DOHH2 (cell line): ENCODE data around the gene SRPX.

Experiments
- H3F3A ChIP-seq: fragments of 200-600 bp; sonication (generic), shearing (Covaris generic); 2 replicates; pipeline ENCODE4 v1.6.0; 2016; ENCODE audit warnings: antibody characterized with exemption, mild to moderate bottlenecking; ENCODE audit not compliant: control insufficient read depth, insufficient read depth
- H3K27ac ChIP-seq: fragments of 200-600 bp; sonication (generic); 2 replicates; pipeline ENCODE4 v1.5.1; 2014; ENCODE audit warnings: low read depth, mild to moderate bottlenecking, low read length, moderate library complexity
- H3K27me3 ChIP-seq: fragments of 200-600 bp; sonication (generic); 2 replicates; pipeline ENCODE4 v1.6.1; 2014; ENCODE audit warnings: mild to moderate bottlenecking, low read length, mixed read lengths; ENCODE audit not compliant: control insufficient read depth
- H3K36me3 ChIP-seq: fragments of 200-600 bp; sonication (generic); 2 replicates; pipeline ENCODE4 v1.6.1; 2014; ENCODE audit warnings: mild to moderate bottlenecking, low read length, moderate library complexity, mixed read lengths; ENCODE audit not compliant: control insufficient read depth
- H3K4me1 ChIP-seq: fragments of 200-600 bp; sonication (generic); 2 replicates; pipeline ENCODE4 v1.6.1; 2014; ENCODE audit warnings: mild to moderate bottlenecking, low read length, mixed read lengths; ENCODE audit not compliant: control insufficient read depth
- H3K4me2 ChIP-seq: fragments of 200-600 bp; sonication (generic); 2 replicates; pipeline ENCODE4 v1.6.0; 2014; ENCODE audit warnings: mild to moderate bottlenecking, low read length, moderate library complexity
- H3K4me3 ChIP-seq: fragments of 200-600 bp; sonication (generic); 2 replicates; pipeline ENCODE4 v1.5.1; 2014; ENCODE audit warnings: mild to moderate bottlenecking, low read length, mixed read lengths
- H3K79me2 ChIP-seq: fragments of 200-600 bp; sonication (generic); 2 replicates; pipeline ENCODE4 v1.6.1; 2014; ENCODE audit warnings: mild to moderate bottlenecking, low read length, mixed read lengths; ENCODE audit not compliant: control insufficient read depth
- H3K9me2 ChIP-seq: fragments of 200-600 bp; sonication (generic); replicated peaks from 2 replicates; pipeline ENCODE4 v1.6.1; 2014; ENCODE audit warnings: mild to moderate bottlenecking, low read length, mixed read lengths; ENCODE audit not compliant: control insufficient read depth
- H3K9me3 ChIP-seq: fragments of 200-600 bp; sonication (generic); 2 replicates; pipeline ENCODE4 v1.6.1; 2014; ENCODE audit warnings: antibody characterized with exemption, low read length, mixed read lengths; ENCODE audit not compliant: control insufficient read depth, insufficient read depth
- H4K20me1 ChIP-seq: fragments of 200-600 bp; sonication (generic); 2 replicates; pipeline ENCODE4 v1.6.0; 2014; ENCODE audit warnings: low read depth, mild to moderate bottlenecking, antibody characterized with exemption, low read length, moderate library complexity; ENCODE audit not compliant: control insufficient read depth, insufficient read depth
- EZH2phosphoT487 ChIP-seq: fragments of 200-600 bp; sonication (generic); IDR thresholded peaks from 2 replicates; pipeline ENCODE4 v1.6.1; 2017; ENCODE audit warnings: borderline replicate concordance, mild to moderate bottlenecking, antibody characterized with exemption, low read length, moderate library complexity, mixed read lengths
- TF ChIP-seq, protein P1 (sequence below): fragments of 200-600 bp; sonication (generic); IDR thresholded peaks from one replicate; pipeline ENCODE4 v1.5.1; 2014; ENCODE audit warnings: antibody characterized with exemption, mild to moderate bottlenecking, low read depth, low read length; ENCODE audit not compliant: poor library complexity, severe bottlenecking

SRPX gene

GRCh38 chrX:38214551-38215531 is 5.8 kb downstream of the SRPX start:
- Histone ChIP-seq H3K4me3 (no peak overlapping the region), H3K9me2 (no peaks in the 10 kb centered on the region), H3K36me3 (no peaks in the 10 kb centered on the region), H3K79me2 (no peaks in the 10 kb centered on the region), H3K4me1 (no peaks in the 10 kb centered on the region), H3K27me3 (no peaks in the 10 kb centered on the region), H3K9me3 (no peaks in the 10 kb centered on the region), H4K20me1 (no peaks in the 10 kb centered on the region), H3F3A (no peaks in the 10 kb centered on the region), H3K27ac (no peak overlapping the region), H3K4me2 (no peak overlapping the region)
- TF ChIP-seq EZH2phosphoT487 = no peak
- TF ChIP-seq, protein P1, sequence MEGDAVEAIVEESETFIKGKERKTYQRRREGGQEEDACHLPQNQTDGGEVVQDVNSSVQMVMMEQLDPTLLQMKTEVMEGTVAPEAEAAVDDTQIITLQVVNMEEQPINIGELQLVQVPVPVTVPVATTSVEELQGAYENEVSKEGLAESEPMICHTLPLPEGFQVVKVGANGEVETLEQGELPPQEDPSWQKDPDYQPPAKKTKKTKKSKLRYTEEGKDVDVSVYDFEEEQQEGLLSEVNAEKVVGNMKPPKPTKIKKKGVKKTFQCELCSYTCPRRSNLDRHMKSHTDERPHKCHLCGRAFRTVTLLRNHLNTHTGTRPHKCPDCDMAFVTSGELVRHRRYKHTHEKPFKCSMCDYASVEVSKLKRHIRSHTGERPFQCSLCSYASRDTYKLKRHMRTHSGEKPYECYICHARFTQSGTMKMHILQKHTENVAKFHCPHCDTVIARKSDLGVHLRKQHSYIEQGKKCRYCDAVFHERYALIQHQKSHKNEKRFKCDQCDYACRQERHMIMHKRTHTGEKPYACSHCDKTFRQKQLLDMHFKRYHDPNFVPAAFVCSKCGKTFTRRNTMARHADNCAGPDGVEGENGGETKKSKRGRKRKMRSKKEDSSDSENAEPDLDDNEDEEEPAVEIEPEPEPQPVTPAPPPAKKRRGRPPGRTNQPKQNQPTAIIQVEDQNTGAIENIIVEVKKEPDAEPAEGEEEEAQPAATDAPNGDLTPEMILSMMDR = no peak

GRCh38 chrX:38214044-38214443 is 6.6 kb downstream of the SRPX start:
- no peaks in the 10 kb centered on the region for H3K36me3 ChIP-seq
- H3K79me2 ChIP-seq = no peaks in the 10 kb centered on the region
- no peak overlapping the region for H3K4me2 ChIP-seq
- no peaks in the 10 kb centered on the region for H3K27me3 ChIP-seq
- no peak for TF ChIP-seq EZH2phosphoT487
- TF ChIP-seq, protein P1 = no peak
- H3K9me2 ChIP-seq = no peaks in the 10 kb centered on the region
- H3F3A ChIP-seq = no peaks in the 10 kb centered on the region
- no peaks in the 10 kb centered on the region for H3K9me3 ChIP-seq
- H3K4me3 ChIP-seq = no peak overlapping the region
- H4K20me1 ChIP-seq = no peaks in the 10 kb centered on the region
- no peak overlapping the region for H3K27ac ChIP-seq
- H3K4me1 ChIP-seq = no peaks in the 10 kb centered on the region

DNA sequence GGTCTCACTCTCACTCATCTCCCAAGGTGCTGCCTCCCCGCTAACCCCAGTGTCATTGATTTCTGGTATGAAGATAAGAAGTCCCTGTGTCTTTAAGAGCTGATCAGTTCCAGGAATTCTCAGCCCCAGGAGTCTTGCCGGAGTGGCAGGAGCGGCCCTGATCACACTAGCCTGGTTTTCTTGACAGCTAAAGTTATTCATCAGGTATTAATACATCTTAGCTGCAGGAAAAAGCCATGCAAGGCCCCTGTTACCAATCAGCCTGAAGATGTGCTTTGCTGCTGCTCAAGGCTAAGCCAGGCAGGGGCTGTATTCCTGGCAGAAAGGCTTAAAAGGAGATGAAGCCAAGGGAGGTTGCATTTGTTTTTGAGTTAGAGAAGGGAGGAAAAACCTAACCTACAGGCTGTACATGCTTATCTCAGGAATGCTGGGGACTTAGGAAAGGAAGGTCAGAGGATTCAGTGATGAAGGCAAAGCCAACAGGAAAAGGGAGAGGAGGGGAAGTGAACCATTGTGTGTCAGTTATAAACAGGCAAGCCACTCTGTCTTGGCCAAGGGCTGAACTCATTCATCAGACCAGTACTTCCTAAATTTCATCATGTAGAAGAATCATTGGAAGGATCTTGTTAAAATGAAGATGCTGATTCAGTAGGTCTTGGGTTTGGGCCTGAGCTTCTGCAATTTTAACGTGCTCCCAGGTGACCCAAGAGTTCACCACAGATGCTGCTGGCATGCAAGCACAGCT is 8.6 kb downstream of the SRPX start:
- no peaks in the 10 kb centered on the region for H3K36me3 ChIP-seq
- no peaks in the 10 kb centered on the region for H3K9me3 ChIP-seq
- no peak for TF ChIP-seq EZH2phosphoT487
- TF ChIP-seq, protein P1 = no peak
- H3K27ac ChIP-seq = no peak overlapping the region
- no peaks in the 10 kb centered on the region for H3K9me2 ChIP-seq
- no peaks in the 10 kb centered on the region for H3K27me3 ChIP-seq
- no peaks in the 10 kb centered on the region for H3K4me1 ChIP-seq
- no peaks in the 10 kb centered on the region for H3F3A ChIP-seq
- no peaks in the 10 kb centered on the region for H4K20me1 ChIP-seq
- H3K4me3 ChIP-seq = no peak overlapping the region
- H3K4me2 ChIP-seq = no peak overlapping the region
- no peaks in the 10 kb centered on the region for H3K79me2 ChIP-seq
